HEK293 (cell line): ENCODE data around the gene LAYN.

Experiments
- YY1 ChIP-seq: fragments of 450-650 bp; formaldehyde crosslinking; IDR thresholded peaks from 2 replicates; pipeline ENCODE4 v1.5.1; 2018; ENCODE audit warnings: missing biosample characterization, missing genetic modification characterization
- ZNF133 ChIP-seq: fragments of 450-650 bp; formaldehyde crosslinking; IDR thresholded peaks from 2 replicates; pipeline ENCODE4 v1.5.1; 2016; ENCODE audit warnings: missing biosample characterization, missing genetic modification characterization
- ZNF274 ChIP-seq, 2 experiments: fragments of 200-500 bp in 1 of 2; fragments of 450-650 bp in 1 of 2; sonication (Bioruptor generic) in 1 of 2; formaldehyde crosslinking in 1 of 2; IDR thresholded peaks; 2 replicates each; pipeline versions ENCODE4 v1.5.1 to v1.6.1; 2014 to 2016; ENCODE audit warnings: borderline replicate concordance in 1 of 2, inconsistent platforms in 1 of 2, low read length in 1 of 2, missing biosample characterization in 1 of 2, missing genetic modification characterization in 1 of 2
- ZNF585B ChIP-seq: fragments of 450-650 bp; formaldehyde crosslinking; IDR thresholded peaks from 2 replicates; pipeline ENCODE4 v1.5.1; 2016; ENCODE audit warnings: missing biosample characterization, missing genetic modification characterization
- ZNF600 ChIP-seq: fragments of 450-650 bp; formaldehyde crosslinking; IDR thresholded peaks from 2 replicates; pipeline ENCODE4 v1.5.1; 2016; ENCODE audit warnings: missing biosample characterization, missing genetic modification characterization
- TF ChIP-seq, protein P1 (sequence below): fragments of 450-650 bp; formaldehyde crosslinking; IDR thresholded peaks from 2 replicates; pipeline ENCODE4 v1.5.1; 2016; ENCODE audit warnings: missing biosample characterization, missing genetic modification characterization
- TF ChIP-seq, protein P2 (sequence below): fragments of 450-650 bp; formaldehyde crosslinking; optimal IDR thresholded peaks from 2 replicates; pipeline ENCODE3; 2016; ENCODE audit warnings: missing biosample characterization, mild to moderate bottlenecking, missing genetic modification characterization
- TF ChIP-seq, protein P3 (sequence below): fragments of 450-650 bp; formaldehyde crosslinking; IDR thresholded peaks from 2 replicates; pipeline ENCODE4 v1.5.1; 2016; ENCODE audit warnings: missing biosample characterization, missing genetic modification characterization
- TF ChIP-seq, protein P4 (sequence below): fragments of 450-650 bp; IDR thresholded peaks from 2 replicates; pipeline ENCODE4 v1.5.1; 2018; ENCODE audit warnings: missing biosample characterization, missing genetic modification characterization

DNA sequence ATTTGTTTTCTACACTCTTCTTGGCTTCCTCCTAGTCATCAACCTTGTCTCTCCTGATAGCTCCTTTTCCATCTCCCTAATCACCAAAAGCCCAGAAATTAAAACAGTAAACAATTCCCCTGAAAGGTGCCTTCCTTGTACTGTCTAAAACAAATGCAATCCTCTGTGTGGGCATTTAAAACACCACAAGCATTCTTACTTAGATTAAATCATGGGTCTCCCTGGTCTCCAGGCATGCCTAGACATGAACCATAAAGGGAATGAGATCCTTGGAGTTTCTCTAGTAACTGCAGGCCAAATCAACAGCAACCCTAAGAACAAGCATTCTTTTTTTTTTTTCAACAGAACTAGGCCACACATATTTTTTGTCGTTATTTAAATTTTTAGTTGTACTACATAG, 30.2 kb upstream of the LAYN start:
- no peak for TF ChIP-seq YY1 (tag by site-specific recombination)
- TF ChIP-seq, protein P1, sequence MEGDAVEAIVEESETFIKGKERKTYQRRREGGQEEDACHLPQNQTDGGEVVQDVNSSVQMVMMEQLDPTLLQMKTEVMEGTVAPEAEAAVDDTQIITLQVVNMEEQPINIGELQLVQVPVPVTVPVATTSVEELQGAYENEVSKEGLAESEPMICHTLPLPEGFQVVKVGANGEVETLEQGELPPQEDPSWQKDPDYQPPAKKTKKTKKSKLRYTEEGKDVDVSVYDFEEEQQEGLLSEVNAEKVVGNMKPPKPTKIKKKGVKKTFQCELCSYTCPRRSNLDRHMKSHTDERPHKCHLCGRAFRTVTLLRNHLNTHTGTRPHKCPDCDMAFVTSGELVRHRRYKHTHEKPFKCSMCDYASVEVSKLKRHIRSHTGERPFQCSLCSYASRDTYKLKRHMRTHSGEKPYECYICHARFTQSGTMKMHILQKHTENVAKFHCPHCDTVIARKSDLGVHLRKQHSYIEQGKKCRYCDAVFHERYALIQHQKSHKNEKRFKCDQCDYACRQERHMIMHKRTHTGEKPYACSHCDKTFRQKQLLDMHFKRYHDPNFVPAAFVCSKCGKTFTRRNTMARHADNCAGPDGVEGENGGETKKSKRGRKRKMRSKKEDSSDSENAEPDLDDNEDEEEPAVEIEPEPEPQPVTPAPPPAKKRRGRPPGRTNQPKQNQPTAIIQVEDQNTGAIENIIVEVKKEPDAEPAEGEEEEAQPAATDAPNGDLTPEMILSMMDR (tag by site-specific recombination) = no peak
- no peak for TF ChIP-seq ZNF600 (tag by site-specific recombination)
- TF ChIP-seq, protein P2, sequence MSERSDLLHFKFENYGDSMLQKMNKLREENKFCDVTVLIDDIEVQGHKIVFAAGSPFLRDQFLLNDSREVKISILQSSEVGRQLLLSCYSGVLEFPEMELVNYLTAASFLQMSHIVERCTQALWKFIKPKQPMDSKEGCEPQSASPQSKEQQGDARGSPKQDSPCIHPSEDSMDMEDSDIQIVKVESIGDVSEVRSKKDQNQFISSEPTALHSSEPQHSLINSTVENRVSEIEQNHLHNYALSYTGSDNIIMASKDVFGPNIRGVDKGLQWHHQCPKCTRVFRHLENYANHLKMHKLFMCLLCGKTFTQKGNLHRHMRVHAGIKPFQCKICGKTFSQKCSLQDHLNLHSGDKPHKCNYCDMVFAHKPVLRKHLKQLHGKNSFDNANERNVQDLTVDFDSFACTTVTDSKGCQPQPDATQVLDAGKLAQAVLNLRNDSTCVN = no peak
- TF ChIP-seq, protein P3, sequence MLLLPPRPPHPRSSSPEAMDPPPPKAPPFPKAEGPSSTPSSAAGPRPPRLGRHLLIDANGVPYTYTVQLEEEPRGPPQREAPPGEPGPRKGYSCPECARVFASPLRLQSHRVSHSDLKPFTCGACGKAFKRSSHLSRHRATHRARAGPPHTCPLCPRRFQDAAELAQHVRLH (tag by site-specific recombination) = no peak
- TF ChIP-seq, protein P4, sequence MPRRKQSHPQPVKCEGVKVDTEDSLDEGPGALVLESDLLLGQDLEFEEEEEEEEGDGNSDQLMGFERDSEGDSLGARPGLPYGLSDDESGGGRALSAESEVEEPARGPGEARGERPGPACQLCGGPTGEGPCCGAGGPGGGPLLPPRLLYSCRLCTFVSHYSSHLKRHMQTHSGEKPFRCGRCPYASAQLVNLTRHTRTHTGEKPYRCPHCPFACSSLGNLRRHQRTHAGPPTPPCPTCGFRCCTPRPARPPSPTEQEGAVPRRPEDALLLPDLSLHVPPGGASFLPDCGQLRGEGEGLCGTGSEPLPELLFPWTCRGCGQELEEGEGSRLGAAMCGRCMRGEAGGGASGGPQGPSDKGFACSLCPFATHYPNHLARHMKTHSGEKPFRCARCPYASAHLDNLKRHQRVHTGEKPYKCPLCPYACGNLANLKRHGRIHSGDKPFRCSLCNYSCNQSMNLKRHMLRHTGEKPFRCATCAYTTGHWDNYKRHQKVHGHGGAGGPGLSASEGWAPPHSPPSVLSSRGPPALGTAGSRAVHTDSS (tag by site-specific recombination) = no peak
- no peak for TF ChIP-seq ZNF133 (tag by site-specific recombination)
- TF ChIP-seq ZNF274 (IDR thresholded peaks at IDR 0.05; ENCODE audit: low read length) = no peak
- no peak for TF ChIP-seq ZNF274 (tag by site-specific recombination; IDR thresholded peaks at IDR 0.05; ENCODE audit: borderline replicate concordance)
- TF ChIP-seq ZNF585B (tag by site-specific recombination) = no peak
